Jurkat, Clone E6-1 (cell line): ENCODE data around the gene RAB3GAP2.
"Not testable (repeated sequence)": the region's sequence is repeated elsewhere in the genome, so short reads cannot be mapped to it uniquely, and the experiment has no call there.

Experiments used
- DNase-seq: peaks from one replicate; pipeline ENCODE4 v3.0.0-alpha.2; 2011; ENCODE audit warnings: low read depth, low spot score
- H3K4me3 ChIP-seq: 2 replicates; pipeline ENCODE4 v1.5.1; 2011; ENCODE audit warnings: mild to moderate bottlenecking, low read length, control low read depth, moderate library complexity

The RAB3GAP2 gene

GRCh38 chr1:220169887-220170286 lies 102.4 kb downstream of the RAB3GAP2 start:
- DNase-seq, H3K4me3 ChIP-seq: not testable (repeated sequence)

DNA sequence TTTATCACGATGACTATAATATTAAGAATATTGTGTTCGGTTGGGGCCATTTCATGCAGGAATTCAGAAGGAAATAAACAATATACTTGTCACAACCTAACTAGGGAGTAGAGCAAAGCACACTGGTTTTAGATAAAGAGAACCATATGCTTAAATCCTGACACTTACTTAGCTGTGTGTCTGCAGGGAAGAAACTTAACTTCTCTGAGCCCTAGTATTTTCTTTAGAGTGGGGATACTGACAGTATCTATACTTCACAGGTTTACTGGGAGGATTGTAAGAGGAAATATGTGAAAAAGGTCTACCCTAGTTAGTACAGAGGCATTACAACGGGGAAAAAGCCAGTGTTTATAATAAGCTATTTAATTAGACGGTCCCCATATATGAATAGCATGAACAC lies 105.4 kb downstream of the RAB3GAP2 start:
- no peak for DNase-seq
- no peak overlapping the region for H3K4me3 ChIP-seq

DNA sequence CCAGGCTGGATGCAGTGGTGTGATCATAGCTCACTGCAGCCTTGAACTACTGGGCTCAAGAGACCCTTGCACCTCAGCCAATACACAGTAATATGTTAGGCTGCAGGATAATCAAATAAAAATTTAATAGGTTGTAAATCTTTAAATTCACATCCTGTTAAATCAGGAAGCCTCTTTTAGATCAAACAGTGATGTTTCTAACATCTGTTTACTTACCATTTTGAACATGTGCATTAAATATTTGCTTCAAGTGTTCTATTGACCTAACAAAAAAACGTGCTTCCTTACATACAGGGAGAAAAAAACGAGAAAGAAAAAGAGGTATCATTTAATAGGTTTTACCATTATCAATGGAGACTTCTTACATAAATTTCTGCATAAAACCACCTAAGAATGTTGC lies 107.7 kb downstream of the RAB3GAP2 start:
- no peak for DNase-seq

DNA sequence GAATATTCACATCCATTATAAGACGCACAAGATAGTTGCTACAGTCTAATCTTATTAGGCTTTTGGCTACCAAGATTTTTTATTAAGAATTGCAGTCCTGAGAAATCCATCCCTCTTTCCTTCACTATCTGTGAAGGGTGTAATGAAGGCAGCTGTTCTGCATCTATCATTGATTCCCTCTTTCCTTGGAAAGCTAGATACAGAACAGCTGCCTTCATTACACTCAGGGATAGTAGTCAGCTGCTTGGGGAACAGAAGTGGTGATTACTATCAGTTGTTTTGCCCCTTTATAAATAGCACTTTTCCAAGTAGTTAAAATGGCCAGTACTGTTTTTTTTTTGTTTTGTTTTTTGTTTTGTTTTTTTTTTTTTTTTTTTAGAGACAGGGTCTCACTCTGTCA lies 108.1 kb downstream of the RAB3GAP2 start:
- H3K4me3 ChIP-seq = no peak overlapping the region
- no peak for DNase-seq

More for the DNA sequence above, 107.7 kb downstream of the RAB3GAP2 start:
- H3K4me3 ChIP-seq = no peak overlapping the region

DNA sequence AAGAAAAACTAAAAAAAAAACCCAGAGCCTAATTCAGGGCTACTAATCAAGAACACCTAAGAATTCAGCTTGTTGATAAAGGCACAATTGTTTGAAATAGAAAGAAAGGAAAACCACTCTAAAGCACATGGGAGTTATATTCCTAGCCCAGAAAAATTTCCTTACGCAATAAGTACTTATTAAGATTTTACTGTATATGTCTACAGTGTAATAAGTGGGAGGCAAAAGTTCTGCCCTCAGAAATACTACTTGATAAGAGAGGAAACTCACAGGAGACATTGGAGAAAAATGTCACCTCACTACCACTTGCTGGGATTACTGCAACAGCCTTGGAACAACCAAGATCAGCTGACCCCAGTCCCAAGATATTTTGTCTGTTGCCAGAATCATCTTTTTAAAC lies 112.2 kb downstream of the RAB3GAP2 start:
- H3K4me3 ChIP-seq = no peak overlapping the region
- DNase-seq = no peak

- DNase-seq = no peak
- H3K4me3 ChIP-seq = no peak overlapping the region
These were observed 113.2 kb downstream of the RAB3GAP2 start for GRCh38 chr1:220159041-220159440.

DNA sequence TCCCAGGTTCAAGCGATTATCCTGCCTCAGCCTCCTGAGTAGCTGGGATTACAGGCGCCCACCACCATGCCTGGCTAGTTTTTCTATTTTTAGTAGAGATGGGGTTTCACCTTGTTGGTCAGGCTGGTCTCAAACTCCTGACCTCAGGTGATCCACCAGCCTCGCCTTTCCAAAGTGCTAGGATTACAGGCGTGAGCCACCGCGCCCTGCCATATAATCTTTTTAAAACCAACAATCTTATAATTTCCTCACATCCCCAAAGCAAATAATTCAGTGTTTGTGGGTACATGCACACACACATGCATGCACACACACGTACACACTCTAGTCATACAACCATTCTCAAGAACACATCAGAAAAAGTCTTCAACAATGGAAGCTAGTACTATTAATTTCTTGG lies 113.7 kb downstream of the RAB3GAP2 start:
- not testable (repeated sequence) for H3K4me3 ChIP-seq

DNA sequence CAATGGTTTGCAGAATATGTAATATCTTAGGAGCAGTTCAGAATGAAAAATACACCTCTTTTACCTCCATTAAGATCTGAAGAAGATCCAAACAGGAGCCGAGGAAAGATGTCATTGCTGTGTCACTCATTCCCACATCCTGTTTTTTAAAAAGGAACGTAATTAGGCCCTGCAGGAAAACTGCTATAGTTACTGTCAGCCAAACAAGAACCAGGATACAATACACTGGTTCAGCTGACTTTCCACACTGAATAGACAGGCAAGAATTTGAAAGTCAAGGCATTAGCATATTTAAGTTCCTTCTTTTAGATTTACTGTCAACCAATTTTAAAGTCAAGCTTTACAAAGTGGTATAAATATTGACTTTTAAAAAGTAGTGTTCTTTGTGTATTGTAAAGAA lies 114.5 kb downstream of the RAB3GAP2 start:
- no peak overlapping the region for H3K4me3 ChIP-seq
- no peak for DNase-seq

More for the DNA sequence above, 113.7 kb downstream of the RAB3GAP2 start:
- not testable (repeated sequence) for DNase-seq

- H3K4me3 ChIP-seq = no peak overlapping the region
- DNase-seq = no peak
These were observed 115.6 kb downstream of the RAB3GAP2 start for GRCh38 chr1:220156620-220157146.

DNA sequence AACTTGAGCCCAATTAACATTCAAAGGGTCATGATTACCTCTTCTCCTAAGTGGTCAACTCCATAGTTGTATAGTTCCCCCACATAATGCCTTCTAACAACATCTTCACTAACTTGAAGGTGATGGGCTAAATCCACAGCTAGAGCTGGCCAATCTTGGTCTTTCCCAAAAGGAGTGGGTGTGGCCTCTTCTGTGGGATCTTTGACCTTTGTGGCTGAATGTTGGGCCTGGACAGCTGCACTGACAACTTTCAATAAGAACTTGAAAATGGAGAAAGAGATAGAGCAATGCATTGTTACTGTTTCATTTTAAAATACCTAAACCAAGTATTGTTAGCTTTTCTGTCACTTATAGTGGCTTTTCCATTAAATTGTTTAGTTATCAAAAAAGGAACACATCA lies 119.1 kb downstream of the RAB3GAP2 start:
- no peak for DNase-seq
- no peak overlapping the region for H3K4me3 ChIP-seq

DNA sequence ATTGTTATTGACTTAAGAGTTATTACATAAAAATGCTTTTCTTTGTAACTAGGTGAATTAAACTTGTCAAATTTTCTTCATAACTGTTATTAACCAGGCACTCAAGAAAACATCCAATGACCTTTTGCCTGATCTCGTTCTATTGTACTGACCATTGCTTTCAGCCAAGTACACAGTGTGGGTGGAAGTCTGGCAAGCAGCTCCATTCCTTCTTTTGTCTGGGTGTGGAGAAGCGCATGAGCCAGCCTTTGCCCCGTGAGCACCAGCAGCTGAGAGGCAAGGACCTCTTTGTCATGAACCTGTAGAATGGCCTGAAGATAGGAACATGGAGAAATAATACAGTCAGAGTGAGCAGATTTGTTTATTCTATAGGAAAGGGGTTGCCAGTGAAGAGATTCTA lies 120.8 kb downstream of the RAB3GAP2 start:
- no peak for DNase-seq
- no peak overlapping the region for H3K4me3 ChIP-seq

DNA sequence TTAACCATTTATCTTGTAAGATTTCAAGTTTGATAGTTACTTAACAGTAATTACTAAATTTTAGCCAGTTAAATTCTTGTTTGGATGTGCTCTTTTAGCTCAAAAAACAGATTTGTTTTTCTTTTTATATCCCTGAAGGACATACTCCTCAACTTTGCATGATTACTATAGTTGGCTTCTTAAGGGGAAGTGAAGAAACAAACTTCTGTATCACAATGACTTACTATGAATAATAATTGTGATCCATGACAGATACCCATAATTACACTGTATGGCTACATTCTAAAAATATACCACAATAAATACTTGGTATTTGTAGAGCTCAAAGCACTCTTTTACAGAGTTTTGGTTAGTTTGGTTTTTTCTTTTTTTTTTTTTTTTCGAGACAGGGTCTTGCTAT lies 122.5 kb downstream of the RAB3GAP2 start:
- no peak overlapping the region for H3K4me3 ChIP-seq
- no peak for DNase-seq

- no peak for DNase-seq
- no peak overlapping the region for H3K4me3 ChIP-seq
These were observed 128.2 kb downstream of the RAB3GAP2 start for GRCh38 chr1:220144051-220144450.

GRCh38 chr1:220139966-220140365 lies 132.3 kb downstream of the RAB3GAP2 start:
- no peak for DNase-seq

GRCh38 chr1:220137019-220137786 lies 135.1 kb downstream of the RAB3GAP2 start:
- H3K4me3 ChIP-seq = no peak overlapping the region
- DNase-seq = peak; percentile 30

More at GRCh38 chr1:220139966-220140365, 132.3 kb downstream of the RAB3GAP2 start:
- H3K4me3 ChIP-seq = no peak overlapping the region

GRCh38 chr1:220135755-220136154 lies 136.5 kb downstream of the RAB3GAP2 start:
- H3K4me3 ChIP-seq = no peak overlapping the region
- no peak for DNase-seq

GRCh38 chr1:220129479-220130210 lies 142.6 kb downstream of the RAB3GAP2 start:
- DNase-seq = no peak
- H3K4me3 ChIP-seq = no peak overlapping the region

GRCh38 chr1:220127076-220127475 lies 145.2 kb downstream of the RAB3GAP2 start:
- no peak for DNase-seq
- H3K4me3 ChIP-seq = no peak overlapping the region

GRCh38 chr1:220124542-220124941 lies 147.7 kb downstream of the RAB3GAP2 start:
- DNase-seq = no peak
- no peak overlapping the region for H3K4me3 ChIP-seq

DNA sequence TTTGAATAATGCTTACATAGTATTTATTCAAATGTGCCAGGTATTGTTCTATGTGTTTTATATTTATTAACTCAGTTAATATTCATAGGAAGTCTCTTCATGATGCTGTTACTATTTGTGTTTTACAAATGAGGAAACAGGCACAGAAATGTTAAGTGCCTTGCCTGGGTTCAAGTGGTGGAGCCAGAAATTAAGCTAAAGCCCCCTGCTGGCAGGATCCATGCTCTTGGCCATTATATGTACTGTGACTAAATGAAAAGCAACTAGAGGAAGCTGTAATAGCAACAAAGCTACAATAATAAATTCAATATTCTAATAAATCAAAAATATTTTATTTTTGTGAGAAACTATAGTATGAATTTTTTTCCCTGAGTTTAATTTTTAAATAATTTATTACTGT lies 148.4 kb downstream of the RAB3GAP2 start:
- no peak overlapping the region for H3K4me3 ChIP-seq
- DNase-seq = peak; percentile 21
